GM12872 (cell line): Measurements from ENCODE around the gene DMWD.

Experiments
- TF ChIP-seq, protein P1 (sequence below): IDR thresholded peaks from 3 replicates; pipeline ENCODE4 v1.5.1; 2011; ENCODE audit warnings: low read depth, mild to moderate bottlenecking, low read length, moderate library complexity; ENCODE audit not compliant: insufficient read depth

Gene DMWD

DNA sequence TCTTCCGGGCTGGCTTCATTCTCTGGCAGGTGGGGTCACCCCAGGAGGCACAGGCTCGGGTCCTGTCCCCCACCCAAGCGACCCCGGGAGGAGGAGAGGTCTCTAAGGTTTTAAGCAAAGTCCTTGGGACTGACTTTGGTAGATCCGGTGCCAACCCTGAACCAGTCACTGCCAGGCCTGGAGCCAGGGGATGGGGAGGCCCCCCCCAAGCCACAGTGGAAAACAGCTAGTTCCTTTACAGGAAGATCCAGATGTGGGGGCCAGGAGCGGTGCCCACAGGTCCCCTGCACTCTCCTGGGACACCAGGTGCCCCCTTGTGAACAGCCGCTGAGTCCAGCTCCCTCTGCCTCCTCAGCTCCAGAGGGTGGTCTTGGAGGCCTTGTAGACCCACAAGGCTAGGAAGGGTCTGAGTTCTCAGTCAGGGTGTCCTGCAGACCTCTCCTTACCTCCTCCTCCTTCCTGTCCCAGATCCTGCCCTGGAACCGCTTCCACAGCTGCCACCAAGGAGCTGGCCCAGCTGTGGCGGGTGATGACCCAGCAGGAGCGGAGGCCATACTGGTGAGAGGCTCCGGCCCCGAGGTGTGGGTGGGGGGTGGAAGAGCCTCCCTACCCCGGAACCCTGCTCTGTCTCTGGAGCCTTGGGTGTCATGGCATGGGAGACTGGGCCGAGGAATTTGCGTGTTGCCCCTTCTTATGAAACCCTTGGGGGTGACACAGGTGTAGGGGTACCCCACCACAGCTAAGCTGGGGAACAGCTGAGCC is 29.6 kb downstream of the DMWD start:
- TF ChIP-seq, protein P1, sequence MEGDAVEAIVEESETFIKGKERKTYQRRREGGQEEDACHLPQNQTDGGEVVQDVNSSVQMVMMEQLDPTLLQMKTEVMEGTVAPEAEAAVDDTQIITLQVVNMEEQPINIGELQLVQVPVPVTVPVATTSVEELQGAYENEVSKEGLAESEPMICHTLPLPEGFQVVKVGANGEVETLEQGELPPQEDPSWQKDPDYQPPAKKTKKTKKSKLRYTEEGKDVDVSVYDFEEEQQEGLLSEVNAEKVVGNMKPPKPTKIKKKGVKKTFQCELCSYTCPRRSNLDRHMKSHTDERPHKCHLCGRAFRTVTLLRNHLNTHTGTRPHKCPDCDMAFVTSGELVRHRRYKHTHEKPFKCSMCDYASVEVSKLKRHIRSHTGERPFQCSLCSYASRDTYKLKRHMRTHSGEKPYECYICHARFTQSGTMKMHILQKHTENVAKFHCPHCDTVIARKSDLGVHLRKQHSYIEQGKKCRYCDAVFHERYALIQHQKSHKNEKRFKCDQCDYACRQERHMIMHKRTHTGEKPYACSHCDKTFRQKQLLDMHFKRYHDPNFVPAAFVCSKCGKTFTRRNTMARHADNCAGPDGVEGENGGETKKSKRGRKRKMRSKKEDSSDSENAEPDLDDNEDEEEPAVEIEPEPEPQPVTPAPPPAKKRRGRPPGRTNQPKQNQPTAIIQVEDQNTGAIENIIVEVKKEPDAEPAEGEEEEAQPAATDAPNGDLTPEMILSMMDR: no peak

DNA sequence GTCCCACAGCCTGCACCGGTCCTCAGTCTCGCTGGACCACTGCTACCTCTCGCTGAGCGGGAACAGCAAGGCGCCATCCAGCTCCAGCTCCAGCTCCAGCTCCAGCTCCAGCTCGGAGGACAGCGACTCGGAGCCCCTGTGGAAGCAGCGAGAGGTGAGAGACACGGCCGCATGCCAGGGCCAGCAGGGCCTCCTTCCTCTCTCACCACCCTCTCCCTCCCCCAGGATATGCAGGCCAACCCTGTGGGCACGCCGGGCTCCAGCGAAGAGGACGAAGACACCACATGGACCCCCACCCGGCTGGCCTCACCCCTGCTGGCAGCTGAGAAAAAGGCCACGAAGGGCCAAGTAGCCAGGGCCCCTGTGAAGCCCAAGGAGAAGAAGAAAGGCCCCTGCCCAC is 30.9 kb downstream of the DMWD start:
- TF ChIP-seq, protein P1: no peak

DNA sequence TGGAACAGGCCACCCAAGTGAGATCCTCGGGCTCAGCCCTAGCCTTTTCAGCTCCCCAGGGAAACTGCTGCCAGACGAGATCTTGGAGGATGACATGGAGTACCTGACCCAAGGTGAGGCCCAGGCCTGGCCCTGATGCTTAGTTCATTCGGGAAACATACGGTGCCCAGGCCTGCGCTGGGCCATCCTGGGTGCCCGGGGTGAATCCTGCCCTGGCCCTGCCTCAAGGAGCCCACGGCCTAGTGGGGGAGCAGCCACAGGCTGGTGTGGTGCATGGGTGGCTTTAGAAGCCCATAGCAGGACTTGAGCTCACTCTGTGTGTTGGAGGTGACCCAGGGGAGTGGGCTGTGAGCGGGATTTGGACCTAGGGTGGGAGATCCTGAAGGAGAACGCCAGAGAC is 33.7 kb downstream of the DMWD start:
- TF ChIP-seq, protein P1: no peak

DNA sequence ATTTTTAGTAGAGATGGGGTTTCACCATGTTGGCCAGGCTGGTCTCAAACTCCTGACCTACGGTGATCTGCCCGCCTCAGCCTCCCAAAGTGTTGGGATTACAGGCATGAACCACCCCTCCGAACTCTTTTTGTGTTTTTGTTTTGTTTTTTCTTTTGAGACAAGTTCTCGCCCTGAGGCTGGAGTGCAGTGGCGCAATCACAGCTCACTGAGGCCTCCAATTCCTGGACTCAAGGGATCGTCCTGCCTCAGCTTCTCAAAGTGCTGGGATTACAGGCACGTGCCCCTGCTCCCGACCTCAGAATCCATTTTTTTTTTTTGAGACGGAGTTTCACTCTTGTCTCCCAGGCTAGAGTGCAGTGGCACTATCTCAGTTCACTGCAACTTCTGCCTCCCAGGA is 35.0 kb downstream of the DMWD start:
- TF ChIP-seq, protein P1: no peak

DNA sequence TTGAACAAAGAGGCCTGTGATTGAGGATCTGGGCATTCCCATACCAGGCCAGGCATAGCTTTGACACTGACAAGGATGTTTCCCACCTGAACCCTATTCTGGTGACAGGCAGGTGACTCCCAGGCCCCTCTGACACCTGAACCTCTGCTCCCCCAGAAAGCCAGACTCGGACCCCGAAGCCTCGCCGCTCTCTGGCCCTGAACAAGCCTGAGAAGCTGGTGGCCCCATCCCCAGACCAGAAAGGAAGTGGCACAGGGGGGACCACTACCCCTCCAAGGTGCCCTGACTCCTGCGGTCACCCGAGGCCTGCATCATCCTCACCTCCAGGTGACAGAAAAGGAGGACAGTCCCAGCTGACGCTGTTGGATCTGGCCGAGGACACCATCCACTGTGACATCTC is 38.3 kb downstream of the DMWD start:
- TF ChIP-seq, protein P1: no peak

DNA sequence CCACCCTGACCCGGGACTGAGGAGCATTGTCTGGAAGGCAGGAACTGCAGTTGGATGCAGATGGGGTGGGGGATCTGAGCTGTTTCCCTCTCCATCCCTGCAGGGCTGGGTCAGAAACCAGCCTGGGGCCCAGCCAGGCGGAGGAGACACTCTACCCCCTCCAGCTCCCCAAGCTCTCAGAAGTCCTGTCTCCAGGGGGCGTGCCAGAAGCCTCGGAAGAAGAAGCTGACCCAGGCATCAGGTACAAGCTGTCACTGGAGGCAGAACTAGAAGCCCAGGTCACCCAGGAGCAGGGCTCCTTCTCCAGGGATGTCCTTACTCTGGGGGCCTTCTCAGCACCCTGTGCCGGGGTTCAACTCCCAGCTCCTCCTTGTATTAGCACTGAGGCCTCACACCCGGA is 39.1 kb downstream of the DMWD start:
- TF ChIP-seq, protein P1: no peak

DNA sequence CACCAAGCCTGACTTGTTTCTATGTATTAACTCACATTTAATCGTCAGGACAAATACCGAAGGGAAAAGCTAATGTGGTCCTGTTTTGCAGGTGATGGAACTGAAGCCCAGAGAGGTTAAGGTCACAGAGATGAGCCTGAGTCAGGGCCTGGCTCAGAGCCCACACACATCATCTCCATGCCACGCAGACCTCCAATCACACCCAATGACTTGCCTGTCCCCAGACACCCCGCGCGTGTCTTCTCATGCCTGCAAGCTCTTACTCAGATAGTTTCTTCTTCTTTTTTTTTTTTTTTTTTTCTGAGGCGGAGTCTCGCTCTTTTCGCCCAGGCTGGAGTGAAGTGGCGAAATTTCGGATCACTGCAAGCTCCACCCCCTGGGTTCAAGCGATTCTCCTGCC is 40.0 kb downstream of the DMWD start:
- TF ChIP-seq, protein P1: no peak
